HL-60/S4 treated with phorbol 12-myristate 13-acetate at 8.2 ng/mL for 4 days and 3 days (cell line): ENCODE data around the gene GPATCH2L.

Source experiments
- in situ Hi-C: fragments of 300-500 bp; cut with MboI; formaldehyde crosslinking; loops from 2 replicates; pipeline ENCODE4 v1.15.0; 2022; ENCODE audit warnings: low sequenced_read_pairs

The GPATCH2L gene

DNA sequence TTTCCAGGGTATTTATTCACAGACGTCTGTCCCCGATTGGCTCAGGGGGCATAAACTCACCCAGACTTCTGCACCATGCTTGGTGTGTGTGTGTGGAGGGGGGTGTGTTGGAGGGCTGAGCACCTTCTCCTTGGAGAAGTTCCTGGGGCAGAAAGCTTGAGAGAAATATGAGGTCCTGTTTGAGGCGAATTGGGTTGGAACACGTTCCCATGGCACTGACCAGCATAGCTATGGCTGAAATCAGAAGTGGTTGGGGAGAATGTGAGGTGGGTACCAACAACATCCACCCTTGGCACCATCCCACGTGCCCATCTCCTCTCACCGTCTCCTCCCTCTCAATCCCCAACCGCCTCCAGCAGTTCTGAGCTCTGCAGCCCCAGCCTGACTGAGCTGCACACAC lies 16.0 kb upstream of the GPATCH2L start:
- in situ Hi-C loops, result no loop called here

DNA sequence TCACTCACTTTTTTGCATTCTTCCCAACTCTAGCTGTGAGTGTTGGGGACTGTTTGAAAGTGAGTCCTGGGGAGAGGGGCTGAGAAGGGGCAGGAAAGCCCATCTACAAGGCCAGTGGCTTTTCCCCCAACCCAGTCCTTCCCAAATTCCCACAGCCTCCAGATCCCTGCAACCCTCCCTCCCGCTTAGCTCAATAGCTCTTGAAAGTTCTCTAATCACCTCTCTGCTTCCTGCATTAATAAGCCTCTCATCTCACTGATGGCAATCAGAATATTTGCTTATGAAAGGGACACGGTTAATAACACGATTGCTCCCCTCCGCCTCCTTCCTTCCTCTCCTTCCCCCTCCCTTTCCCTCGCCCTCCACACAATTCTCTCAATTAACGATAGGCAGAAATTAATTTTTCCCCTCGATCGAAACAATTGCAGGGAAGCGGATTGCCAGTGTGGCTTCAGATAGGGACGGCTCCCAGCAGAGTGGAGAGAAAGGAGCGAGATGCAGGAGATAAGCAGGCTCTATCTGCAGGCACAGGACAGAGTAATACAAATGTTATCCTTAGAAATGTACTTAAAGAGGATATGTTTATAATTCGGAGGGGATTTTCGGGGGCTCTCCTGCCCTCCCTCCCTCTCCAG lies 15.1 kb upstream of the GPATCH2L start:
- in situ Hi-C loops, result no loop called here

DNA sequence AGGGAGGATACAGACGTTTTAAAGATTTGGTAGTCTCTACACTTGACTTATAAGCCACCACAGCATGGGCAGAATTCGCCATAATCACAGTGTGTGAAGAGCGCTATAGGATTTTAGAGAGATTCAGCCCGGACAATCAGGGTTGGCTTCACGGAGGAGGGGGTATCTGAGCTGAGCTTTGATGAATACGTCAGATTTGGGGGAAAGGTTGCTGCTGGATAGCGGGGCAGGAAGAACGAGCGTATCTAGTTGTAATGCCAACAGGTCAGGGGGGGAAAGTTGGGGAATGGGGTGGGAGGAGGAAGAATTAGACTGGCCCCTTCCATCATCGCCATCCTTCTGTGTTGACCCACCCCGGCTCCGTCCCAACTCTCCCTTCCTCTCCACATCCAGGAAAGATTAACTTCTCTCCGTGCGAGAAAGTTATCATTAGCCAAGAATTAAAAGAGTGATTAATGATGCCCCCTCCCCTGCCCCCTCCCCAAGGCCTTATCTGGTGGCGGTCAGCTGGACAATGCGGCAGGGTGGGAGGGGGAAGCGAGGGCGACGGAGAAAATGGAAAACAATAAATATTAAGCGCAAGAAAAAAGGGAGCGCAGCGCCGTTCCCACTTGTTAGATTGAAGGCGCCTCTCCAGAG lies 13.5 kb upstream of the GPATCH2L start:
- in situ Hi-C loops, result no loop called here

DNA sequence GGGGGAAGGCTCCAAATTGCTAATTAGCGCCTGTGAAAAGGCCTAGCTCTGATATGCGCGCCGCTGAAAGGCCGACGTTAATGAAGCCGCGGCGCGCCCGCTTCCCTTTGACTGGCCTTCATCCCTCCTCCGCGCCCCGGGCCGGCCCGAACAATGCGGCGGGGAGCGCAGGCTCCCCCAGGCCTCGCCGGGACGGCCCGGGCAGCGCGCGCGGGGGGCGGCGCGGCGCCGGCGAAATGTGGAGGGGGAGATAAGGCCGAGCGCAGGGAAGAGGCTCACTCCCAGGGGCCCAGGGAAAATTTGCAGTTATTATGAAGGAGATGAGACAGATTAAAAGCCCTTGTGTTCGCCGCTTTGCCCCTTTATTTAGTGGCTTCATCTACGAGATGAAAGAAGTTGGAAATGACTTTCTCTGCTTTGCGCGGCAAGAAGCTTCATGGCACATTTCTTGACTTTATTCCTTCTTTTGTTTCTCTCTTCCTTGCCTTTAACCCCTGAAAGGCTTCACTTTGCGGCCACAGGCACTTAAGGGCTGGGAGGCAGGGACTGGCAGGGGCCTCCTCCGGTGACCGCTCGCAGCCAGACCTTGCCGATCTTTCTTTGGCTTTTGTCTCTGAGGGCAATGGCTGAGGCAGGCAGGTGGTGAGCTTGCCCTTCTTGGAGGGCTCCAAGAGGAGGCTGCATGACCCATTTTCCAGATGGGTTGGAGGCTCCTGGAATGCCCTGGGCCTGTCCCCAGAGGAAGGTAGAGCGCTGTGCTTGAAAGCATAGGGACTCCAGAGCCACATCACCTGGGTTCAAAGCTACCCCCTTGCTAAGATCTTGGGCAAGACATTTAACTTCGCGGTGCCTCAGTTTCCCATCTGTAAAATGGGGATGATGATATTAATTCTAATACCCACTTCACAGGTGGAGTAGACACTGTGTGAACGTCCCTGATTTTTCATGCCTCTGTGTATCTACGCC lies 12.7 kb upstream of the GPATCH2L start:
- in situ Hi-C loops, result no loop called here

DNA sequence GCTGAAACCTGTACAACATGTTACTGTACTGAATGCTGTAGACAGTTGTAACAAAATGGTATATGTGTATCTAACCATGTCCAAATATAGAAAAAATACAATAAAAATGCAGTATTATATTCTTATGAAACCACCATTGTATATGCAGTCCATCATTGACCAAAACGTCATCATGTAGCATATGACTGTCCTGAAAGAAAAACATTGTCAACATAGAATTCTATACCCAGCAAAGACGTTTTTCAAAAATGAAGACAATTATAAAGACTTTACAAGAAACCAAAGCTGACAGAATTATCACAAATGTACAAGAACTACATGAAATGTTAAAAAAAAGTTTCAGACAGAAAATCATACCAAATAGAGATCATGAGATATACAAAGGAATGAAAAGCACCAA lies 8.1 kb upstream of the GPATCH2L start:
- in situ Hi-C loops, result no loop called here

DNA sequence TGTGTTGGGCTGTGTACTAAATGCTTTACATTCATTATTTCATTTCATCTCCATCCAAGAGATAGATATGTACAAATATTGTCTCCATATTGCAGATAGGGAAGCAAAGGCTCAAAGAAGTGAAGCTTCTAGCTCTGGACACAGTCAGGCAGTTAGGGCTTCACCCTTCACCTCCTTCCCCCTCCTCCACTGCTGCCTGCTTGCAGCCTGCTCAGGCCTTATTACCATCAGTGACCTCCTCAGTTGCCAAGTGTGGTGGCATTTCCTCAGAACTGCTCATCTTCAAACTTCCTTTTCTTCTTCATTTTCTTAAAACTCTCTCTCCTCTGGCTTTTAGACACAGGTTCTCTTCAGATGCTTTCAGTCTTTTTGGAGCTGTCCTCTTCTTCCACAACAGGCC lies 4.7 kb upstream of the GPATCH2L start:
- in situ Hi-C loops, result no loop called here

DNA sequence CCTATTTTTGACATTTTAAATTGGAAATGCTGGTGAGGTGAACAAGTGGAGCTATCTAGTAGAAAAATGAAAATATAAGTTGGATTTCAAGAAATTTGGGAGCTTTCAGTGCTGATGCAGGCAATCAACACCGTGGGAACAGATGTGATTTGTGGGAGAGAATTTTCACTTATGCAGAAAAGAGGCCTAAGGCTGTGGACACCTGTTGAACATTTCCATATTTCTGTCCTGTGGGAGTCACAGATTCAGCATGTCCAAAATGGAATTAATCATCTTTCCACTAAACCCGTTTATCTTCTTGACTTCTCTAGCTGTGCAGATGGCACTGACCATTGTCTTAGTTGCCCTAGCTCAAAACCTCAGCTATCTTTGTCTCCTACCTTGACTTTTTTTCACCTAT lies 2.5 kb upstream of the GPATCH2L start:
- in situ Hi-C loops, result no loop called here

DNA sequence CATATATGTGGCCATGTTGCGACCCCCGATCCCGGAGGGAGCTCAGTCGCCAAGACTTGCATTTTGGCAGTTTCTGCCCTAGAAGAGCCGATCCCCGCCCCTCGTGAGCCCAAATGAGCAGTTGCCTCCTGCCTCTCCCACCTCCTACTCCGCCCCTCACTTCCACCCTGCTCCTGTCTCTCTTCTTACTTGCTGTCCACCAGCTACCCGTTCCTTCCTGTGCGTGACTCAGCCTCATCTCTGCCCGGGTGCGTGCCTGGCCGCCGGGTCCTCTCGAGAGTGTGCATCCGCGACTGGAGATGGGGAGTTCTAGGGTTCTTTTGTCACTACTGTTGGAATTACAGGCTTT lies 585 bp downstream of the GPATCH2L start:
- in situ Hi-C loops, result no loop called here

DNA sequence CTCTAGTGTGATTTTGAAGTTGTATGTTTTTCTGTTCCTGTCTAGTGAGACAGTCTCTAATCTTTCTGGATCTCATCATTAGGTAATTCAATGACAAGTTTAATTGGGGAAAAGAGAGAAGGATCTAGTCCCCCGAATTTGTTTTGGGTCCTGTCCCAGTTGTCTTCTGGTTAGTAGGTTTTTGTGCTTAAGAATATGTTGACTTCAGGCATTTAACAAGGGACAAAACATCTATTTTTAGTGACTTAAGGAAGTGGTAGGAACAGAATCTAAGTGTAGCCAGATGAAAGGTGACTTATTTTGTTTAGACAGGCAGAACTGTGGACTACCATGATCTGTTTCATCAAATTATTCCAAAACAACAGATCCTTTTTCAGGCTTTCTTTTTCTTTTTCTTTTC lies 2.2 kb downstream of the GPATCH2L start:
- in situ Hi-C loops, result no loop called here

DNA sequence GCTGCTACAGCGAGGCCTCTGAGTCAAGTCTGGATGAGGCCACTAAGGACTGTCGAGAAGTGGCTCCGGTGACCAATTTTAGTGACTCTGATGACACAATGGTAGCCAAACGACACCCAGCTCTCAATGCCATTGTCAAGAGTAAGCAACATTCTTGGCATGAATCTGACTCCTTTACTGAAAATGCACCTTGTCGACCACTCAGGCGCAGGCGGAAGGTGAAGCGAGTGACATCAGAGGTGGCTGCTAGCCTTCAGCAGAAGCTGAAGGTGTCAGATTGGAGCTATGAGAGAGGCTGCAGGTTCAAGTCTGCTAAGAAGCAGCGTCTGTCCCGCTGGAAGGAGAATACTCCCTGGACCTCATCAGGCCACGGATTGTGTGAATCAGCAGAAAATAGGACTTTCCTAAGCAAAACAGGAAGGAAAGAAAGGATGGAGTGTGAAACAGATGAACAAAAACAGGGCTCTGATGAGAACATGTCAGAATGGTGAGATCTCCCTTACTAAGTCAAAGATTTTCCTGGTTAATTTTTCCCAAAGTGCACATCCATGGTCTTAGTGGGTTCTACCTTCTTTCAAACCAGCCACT lies 2.9 kb downstream of the GPATCH2L start:
- in situ Hi-C loops, result no loop called here

DNA sequence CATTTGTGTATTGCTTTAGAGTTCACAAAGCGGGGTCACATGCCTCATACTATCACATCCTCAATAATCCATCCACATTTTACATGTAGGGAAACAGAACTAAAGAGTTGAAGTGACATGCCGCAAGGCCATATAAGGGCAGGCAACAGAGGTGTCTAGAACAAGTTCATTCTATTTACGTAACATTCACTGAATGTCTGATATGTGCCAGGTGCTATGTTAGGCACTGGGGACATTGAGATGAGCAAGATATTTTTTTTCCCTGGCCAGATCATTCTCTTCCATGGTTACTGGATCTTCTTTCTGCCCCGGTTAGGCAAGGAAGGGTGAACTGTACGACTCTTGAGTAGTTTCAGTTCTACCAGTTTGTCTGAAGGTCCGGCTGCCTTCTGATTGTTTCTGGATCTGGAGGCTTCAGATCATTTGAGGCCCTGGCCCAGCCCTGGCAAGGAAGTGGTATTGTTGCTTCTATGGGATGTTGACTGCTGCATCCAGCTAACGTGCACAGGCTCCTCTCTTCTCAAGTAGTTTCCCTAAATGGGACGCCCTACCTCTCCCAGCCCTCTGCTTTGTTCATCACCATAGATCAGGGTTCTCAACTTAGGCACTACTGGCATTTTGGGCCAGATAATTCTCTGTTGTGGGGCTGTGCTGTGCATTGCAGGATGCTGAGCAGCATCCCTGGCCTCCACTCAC lies 12.1 kb downstream of the GPATCH2L start:
- in situ Hi-C loops, result no loop called here

DNA sequence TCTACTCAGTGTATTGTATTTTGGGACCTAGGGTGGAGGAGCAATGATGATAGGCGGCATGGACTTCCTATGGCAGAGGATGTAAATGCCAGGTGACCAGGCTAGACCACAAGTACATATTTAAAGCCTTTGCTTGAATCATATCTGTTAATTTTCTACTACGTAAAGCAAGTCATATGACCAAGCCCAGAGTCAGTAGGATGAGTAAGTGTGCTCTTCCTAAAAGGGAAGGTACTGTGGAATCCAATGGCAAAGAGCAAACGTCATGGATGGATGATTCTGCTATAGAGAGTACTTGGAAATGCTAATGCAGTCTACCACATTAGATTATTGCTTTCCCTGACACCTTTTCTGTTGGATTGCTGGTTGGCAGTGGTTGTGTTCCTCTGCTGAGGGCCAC lies 16.8 kb downstream of the GPATCH2L start:
- in situ Hi-C loops, result no loop called here

DNA sequence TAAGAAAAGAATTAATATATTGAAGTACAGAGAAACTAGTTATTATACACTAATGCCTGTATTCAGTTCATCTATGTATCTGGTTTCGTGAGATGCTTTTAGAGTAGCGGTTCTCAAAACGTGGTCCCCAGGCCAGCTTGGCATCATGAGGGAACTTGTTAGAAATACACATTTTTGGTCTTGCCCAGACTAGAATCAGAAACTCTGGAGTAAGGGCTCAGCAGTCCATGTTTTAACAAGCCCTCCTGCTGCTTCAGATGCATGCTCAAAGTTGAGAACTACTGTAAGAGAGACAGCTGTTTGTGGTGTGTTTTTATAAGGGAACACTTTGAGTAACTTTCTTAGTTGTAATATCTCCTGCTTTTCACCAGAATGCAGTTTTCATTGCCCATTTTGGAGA lies 18.1 kb downstream of the GPATCH2L start:
- in situ Hi-C loops, result no loop called here

DNA sequence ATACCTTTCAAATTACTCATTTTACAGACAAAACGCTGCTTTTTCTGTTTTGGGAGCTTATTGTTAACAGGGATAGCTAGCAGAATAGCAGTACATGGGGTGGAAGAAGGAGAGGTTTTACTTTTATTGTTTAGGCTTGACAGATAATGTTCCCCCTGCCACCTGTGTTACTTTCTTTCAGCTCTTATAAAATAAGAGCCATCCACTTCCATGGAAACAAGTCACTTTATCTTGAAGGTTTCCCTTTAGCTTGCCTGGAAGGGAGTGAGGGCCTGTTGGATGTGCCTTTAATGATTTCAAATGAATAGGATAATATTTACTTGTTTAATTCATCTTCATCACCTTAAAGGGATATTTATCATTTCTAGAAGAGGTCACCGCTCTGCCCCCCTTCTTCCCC lies 23.3 kb downstream of the GPATCH2L start:
- in situ Hi-C loops, result no loop called here

DNA sequence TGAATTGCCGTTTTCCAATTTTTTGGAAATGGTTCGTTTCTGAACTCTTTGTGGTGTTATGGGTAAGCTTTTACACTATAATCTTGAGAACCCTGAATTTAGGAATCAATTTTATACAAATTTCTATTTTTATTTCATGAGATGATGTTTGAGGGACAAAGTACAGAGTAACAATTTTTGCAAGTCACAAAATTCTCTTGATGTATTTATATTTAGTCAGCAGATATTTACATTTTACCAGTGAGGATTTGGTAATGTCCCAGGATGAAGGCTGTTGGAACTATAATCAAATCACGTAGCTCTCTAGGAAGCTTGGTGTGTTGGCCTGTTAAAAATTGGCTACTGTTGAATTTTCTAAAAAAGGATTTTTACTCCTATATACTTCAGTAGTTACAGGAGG lies 24.2 kb downstream of the GPATCH2L start:
- in situ Hi-C loops, result no loop called here

DNA sequence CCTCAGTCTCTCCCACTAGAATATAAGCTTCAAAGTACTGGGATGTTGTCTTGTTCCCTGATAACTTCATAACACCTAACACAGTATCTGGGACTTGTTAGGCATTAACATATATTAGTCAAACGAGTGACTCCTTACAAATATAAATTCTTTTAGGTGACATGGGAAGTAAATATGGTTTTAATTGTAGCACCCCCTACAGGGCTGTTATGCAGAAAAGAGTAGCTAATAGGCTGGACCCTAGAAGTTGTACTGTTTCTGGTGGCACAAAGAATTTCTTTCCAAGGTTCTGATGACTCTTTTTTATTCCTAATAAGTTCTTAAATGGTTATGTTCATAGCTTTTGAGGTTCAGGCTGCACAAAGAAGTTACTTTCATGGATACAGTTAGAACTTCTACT lies 29.8 kb downstream of the GPATCH2L start:
- in situ Hi-C loops, result no loop called here

DNA sequence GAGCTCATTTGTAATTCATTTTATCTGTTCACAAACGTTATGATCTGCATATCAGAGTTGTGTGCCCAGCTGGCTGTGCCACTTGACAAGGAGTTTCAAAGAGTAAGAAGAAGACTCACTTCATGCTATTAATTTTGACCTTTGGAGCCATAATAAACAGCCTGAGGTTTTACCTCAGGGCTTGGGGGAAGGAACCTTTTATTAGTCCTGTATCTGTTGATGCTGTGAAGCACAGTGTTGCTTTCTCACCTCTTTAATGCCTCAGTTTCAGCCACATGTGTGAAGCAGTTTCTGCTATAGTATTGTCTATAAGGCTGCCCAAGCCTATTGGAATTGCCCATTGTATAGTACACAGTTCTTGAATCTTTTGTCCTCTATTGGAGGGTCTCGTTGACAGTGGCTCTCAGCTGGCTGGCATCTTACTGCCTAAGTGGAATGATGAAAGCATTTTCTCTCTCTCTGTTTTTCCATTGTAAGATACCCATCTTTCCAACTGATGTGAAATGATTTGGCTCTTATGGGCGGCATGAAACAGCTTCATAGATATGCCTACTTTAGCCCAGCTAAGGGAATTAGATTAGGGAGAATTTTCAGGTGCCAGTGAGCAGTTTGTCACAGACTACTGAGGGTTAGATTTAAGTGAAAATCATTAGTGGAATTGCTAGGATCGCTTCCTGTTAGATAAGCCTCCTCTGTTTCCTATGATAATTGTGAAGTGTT lies 34.7 kb downstream of the GPATCH2L start:
- in situ Hi-C loops, result no loop called here

DNA sequence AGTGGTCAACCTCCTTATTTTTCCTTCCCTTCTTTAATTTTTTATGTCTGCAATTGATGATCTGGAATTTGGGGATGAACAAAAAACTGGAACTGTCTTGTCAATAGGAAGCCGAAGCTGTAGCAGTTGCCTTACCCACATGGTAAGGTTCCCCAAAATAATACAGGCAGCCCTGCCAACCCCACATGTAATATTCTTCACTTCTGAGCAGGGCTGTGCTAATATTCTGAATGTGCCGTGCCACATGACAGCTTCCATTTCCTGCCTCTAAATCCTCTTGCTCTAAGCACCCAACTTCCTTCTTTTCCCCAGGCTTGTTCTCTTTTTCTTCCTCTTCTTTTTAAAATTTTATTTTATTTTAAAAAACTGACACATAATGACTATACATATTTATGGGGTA lies 39.6 kb downstream of the GPATCH2L start:
- in situ Hi-C loops, result no loop called here

DNA sequence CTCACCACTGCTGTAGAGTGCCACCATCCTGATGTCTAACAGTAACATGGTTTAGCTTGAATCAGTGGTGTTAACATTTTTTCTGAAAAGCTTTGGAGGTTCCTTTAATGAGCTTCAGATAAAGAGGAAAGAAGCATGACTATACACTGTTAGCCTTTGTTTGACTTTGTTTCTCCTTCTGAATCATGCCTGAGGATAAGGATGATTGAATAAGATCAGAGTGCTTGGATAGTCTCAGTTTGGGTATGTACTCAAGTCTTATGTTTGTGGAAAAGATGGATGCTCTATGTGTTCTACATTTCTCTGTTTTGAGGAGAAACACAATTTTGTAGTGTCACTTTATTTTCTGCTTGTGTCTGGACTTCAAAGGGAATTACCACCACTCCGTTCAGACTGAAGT lies 42.0 kb downstream of the GPATCH2L start:
- in situ Hi-C loops, result no loop called here

DNA sequence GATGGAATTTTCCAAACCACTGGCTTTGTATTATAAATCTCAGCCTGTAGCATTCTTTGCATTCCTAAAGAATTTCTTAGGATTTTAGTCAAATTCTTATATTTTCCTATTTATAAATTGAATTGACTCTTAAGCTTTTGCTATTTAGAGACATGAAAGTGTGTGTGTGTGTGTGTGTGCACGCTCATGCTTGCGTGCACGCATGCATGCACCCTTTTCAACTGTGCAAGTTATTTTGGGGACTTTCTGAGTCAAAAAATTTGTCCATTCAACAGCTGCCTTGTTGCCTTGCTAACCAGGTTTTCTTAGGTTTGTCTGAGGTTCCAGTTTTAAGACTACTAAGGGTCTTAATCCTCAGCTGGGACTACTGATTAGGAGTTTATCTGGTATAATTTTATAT lies 42.6 kb downstream of the GPATCH2L start:
- in situ Hi-C loops, result no loop called here
